ENCODE measurements around the gene ADARB2. TPM values are rescaled to one million over a fixed set of nuclear protein-coding genes. Genes with fewer than 3 reads are reported as not detected.

ADARB2 gene
- total RNA-seq, 4 donors from 2014 or later: 0.80 to 4.9 (median 2.3) TPM

- DNase-seq: no peak
- no peak overlapping the region for H3K27ac ChIP-seq
- no peaks in the 10 kb centered on the region for H3K27me3 ChIP-seq
- in situ Hi-C loops (cut with MboI; ENCODE audit: low pct_ligation_motif_present in 1 of 4, low pct_unique_long_range_greater_than_20kb in 1 of 4, low sequenced_read_pairs in 3 of 4): no loop called here
- no peak overlapping the region for H3K4me3 ChIP-seq
- H3K4me1 ChIP-seq: no peaks in the 10 kb centered on the region
- H3K36me3 ChIP-seq: no peaks in the 10 kb centered on the region
- intact Hi-C loops (cut with DNase I; ENCODE audit: low total_unique reads): no loop called here
- TF ChIP-seq POLR2A (IDR thresholded peaks at IDR 0.05) (no peak), EP300 (IDR thresholded peaks at IDR 0.05; ENCODE audit: low read depth) (no peak)
- TF ChIP-seq, protein P1, sequence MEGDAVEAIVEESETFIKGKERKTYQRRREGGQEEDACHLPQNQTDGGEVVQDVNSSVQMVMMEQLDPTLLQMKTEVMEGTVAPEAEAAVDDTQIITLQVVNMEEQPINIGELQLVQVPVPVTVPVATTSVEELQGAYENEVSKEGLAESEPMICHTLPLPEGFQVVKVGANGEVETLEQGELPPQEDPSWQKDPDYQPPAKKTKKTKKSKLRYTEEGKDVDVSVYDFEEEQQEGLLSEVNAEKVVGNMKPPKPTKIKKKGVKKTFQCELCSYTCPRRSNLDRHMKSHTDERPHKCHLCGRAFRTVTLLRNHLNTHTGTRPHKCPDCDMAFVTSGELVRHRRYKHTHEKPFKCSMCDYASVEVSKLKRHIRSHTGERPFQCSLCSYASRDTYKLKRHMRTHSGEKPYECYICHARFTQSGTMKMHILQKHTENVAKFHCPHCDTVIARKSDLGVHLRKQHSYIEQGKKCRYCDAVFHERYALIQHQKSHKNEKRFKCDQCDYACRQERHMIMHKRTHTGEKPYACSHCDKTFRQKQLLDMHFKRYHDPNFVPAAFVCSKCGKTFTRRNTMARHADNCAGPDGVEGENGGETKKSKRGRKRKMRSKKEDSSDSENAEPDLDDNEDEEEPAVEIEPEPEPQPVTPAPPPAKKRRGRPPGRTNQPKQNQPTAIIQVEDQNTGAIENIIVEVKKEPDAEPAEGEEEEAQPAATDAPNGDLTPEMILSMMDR (IDR thresholded peaks at IDR 0.05): no peak
- no peaks in the 10 kb centered on the region for H3K9me3 ChIP-seq
- 81 to 84% methylated on average over 9 of the region's 9 CpGs for WGBS, 2 donors (ENCODE audit: low coverage in 1 of 2)
Observed at GRCh38 chr10:1264001-1264400, 473.3 kb downstream of the ADARB2 start.

DNA sequence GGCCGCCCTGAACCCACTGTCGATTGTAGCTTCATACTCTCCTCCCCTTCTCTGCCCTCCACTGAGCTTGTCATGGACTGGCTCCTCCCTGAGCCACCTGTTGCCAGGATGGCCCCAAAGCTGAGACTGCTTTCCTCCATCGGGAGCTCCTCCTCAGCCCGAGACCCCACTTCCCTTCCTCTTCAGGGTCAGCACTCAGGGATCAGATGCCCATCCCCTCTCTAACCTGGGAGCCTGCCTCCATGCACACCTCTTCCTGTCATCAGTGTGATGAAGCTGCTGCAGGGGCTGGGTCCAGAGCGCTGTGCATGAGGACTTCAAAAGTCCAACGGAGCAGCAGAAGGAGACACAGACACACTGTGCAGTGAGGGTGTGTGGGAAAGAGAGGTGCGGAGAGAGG is 480.1 kb downstream of the ADARB2 start:
- Histone ChIP-seq H3K4me1 (no peaks in the 10 kb centered on the region), H3K36me3 (no peaks in the 10 kb centered on the region), H3K4me3 (no peak overlapping the region), H3K27me3 (peaks cover 11% of the 10 kb centered on the region), H3K9me3 (no peaks in the 10 kb centered on the region), H3K27ac (no peak overlapping the region)
- no peak for DNase-seq
- no peak for TF ChIP-seq POLR2A (IDR thresholded peaks at IDR 0.05)
- no peak for TF ChIP-seq EP300 (IDR thresholded peaks at IDR 0.05; ENCODE audit: low read depth)
- TF ChIP-seq, protein P1 (IDR thresholded peaks at IDR 0.05): no peak
- TF ChIP-seq POLR2AphosphoS5 (IDR thresholded peaks at IDR 0.05): no peak
- intact Hi-C loops (cut with DNase I; ENCODE audit: low total_unique reads) (no loop called here), in situ Hi-C loops (cut with MboI; ENCODE audit: low pct_ligation_motif_present in 1 of 4, low pct_unique_long_range_greater_than_20kb in 1 of 4, low sequenced_read_pairs in 3 of 4) (no loop called here)
- whole genome bisulfite sequencing, 2 donors (ENCODE audit: low coverage in 1 of 2): 90% methylated on average over 7 of the region's 7 CpGs; no CpG with 5 or more reads in 1 of the 2 donors

DNA sequence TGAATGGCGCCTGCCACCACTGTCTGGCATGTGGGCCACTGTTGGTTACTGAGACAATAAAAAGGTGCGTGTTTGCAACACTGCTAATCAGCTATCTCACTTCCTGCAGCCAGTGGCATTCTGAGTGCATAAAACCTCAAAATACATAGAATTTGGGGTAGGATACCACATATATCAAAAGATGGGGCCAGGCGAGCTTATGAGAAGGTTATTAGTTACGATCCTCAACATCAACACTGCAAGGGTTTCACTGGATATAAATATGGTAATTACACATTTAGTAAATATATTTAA is 480.9 kb downstream of the ADARB2 start:
- TF ChIP-seq EP300 (IDR thresholded peaks at IDR 0.05; ENCODE audit: low read depth): no peak
- TF ChIP-seq, protein P1 (IDR thresholded peaks at IDR 0.05): no peak
- TF ChIP-seq POLR2AphosphoS5 (IDR thresholded peaks at IDR 0.05): no peak
- no peak for TF ChIP-seq POLR2A (IDR thresholded peaks at IDR 0.05)
- WGBS, 2 donors (ENCODE audit: low coverage in 1 of 2): 69 to 85% methylated on average over 2 to 4 of the region's 4 CpGs
- intact Hi-C loops (cut with DNase I; ENCODE audit: low total_unique reads): no loop called here

GRCh38 chr10:1255600-1256431 is 481.5 kb downstream of the ADARB2 start:
- intact Hi-C loops (cut with DNase I; ENCODE audit: low total_unique reads): no loop called here
- Histone ChIP-seq H3K36me3 (no peaks in the 10 kb centered on the region), H3K4me1 (no peaks in the 10 kb centered on the region), H3K27me3 (peaks cover 11% of the 10 kb centered on the region), H3K9me3 (no peaks in the 10 kb centered on the region), H3K27ac (no peak overlapping the region), H3K4me3 (no peak overlapping the region)
- TF ChIP-seq POLR2A (IDR thresholded peaks at IDR 0.05): no peak
- no peak for TF ChIP-seq POLR2AphosphoS5 (IDR thresholded peaks at IDR 0.05)
- TF ChIP-seq, protein P1 (IDR thresholded peaks at IDR 0.05): no peak
- no peak for TF ChIP-seq EP300 (IDR thresholded peaks at IDR 0.05; ENCODE audit: low read depth)
- WGBS, 2 donors (ENCODE audit: low coverage in 1 of 2): 63 to 69% methylated on average over 4 to 10 of the region's 10 CpGs
- in situ Hi-C loops (cut with MboI; ENCODE audit: low pct_ligation_motif_present in 1 of 4, low pct_unique_long_range_greater_than_20kb in 1 of 4, low sequenced_read_pairs in 3 of 4): no loop called here
- no peak for DNase-seq

More for the DNA sequence above, 480.9 kb downstream of the ADARB2 start:
- DNase-seq: no peak
- H3K27me3 ChIP-seq: peaks cover 11% of the 10 kb centered on the region
- H3K9me3 ChIP-seq: no peaks in the 10 kb centered on the region
- in situ Hi-C loops (cut with MboI; ENCODE audit: low pct_ligation_motif_present in 1 of 4, low pct_unique_long_range_greater_than_20kb in 1 of 4, low sequenced_read_pairs in 3 of 4): no loop called here
- no peaks in the 10 kb centered on the region for H3K36me3 ChIP-seq
- no peak overlapping the region for H3K27ac ChIP-seq
- H3K4me1 ChIP-seq: no peaks in the 10 kb centered on the region
- no peak overlapping the region for H3K4me3 ChIP-seq
